Left colon (tissue), 2 donors: ENCODE data around the gene NAV1. TPM values are rescaled to one million over a fixed set of nuclear protein-coding genes. Genes with fewer than 3 reads are reported as not detected.
A peak's percentile ranks its signal among the peaks of the same experiment; 100 is the strongest.
"Not testable (repeated sequence)": the region's sequence is repeated elsewhere in the genome, so short reads cannot be mapped to it uniquely, and the experiment has no call there.

Experiments used
- ATAC-seq: fragments of 200-7000 bp; cut with Tn5 transposase; one replicate; pipeline ENCODE4 v1.9.1; 2020; ENCODE audit warnings: mild to moderate bottlenecking, moderate library complexity
- DNase-seq, 2 donors: peaks; one replicate each; pipeline ENCODE4 v3.0.0-alpha.2; 2020
- intact Hi-C, 2 donors: fragments of 100-400 bp; cut with DNase I in 1 of 2; cut with micrococcal nuclease in 1 of 2; formaldehyde crosslinking; loops; one replicate each; pipeline versions ENCODE4 v1.11.2 to v1.14.0; 2022; cut with DNase I, micrococcal nuclease
- total RNA-seq, 2 donors: library from RNA; stranded (reverse); fragmentation: NEBNext Ultra II Directional; extraction: Animal tissue kit (Norgen Biotek cat#: 25700); gene quantifications; one replicate each; pipeline ENCODE4 v1.2.1, GENCODE V29; 2021
- donor health status: DM: no; HTN: no; CAD: no.
- donor health status: DM: yes; HTN: yes; CAD: no.

Gene NAV1
- total RNA-seq, 2 donors from 2014 or later = 13.6 to 25.1 TPM

- no peak for DNase-seq
- no peak for ATAC-seq
- intact Hi-C loops = loop anchor here in 1 of 2 donors (10.0 kb wide), 1 partner anchor 70 kb away; no protein-coding TSS in a partner anchor
Observed at GRCh38 chr1:201515062-201515750, 23.7 kb upstream of the NAV1 start.

DNA sequence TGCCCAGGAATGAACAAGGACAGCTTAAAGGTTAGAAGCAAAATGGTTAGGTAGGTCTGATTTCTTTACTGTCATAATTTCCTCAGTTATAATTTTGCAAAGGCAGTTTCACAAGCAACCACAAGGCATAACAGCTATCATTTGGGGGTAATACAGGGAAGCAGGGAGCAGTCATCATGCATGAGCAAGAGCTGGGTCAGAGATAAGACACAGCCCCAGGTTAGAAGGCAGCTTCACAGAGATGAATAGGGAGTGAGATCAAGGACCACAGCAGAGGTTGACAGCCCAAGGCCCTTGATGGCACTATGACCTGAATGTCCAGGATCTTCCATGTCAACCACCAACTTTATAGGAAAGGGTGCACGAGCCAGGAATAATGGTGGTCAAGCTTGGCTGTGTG lies 23.0 kb upstream of the NAV1 start:
- intact Hi-C loops = loop anchor here in 1 of 2 donors (10.0 kb wide), 1 partner anchor 71 kb away; no protein-coding TSS in a partner anchor
- ATAC-seq (no peak), DNase-seq (no peak)

GRCh38 chr1:201516511-201517127 lies 22.3 kb upstream of the NAV1 start:
- ATAC-seq (no peak), DNase-seq (no peak)
- intact Hi-C loops = loop anchor here in 1 of 2 donors (10.0 kb wide), 1 partner anchor 72 kb away; no protein-coding TSS in a partner anchor

- intact Hi-C loops = loop anchor here in 1 of 2 donors (10.0 kb wide), 1 partner anchor 73 kb away; no protein-coding TSS in a partner anchor
- ATAC-seq (peak; percentile 68), DNase-seq (peak; percentile 47 to 52)
Observed at GRCh38 chr1:201517631-201518030, 21.3 kb upstream of the NAV1 start.

DNA sequence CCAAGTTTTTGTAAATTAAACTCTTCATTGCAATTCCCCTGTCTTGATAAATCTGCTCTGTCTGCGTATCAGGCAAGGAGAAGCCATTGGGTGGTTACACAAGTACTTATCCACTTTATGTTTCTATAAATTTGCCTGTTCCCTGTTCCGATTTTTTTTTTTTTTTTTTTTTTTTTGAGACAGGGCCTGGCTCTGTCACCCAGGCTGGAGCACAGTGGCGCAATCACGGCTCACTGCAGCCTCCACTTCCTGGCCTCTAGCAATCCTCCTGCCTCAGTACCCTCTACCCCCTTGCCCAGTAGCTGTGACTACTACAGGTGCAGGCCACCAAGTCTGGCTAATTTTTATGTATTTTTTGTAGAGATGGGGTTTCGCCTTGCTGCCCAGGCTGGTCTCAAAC lies 20.9 kb upstream of the NAV1 start:
- DNase-seq (no peak), ATAC-seq (no peak)
- intact Hi-C loops = loop anchor here in 1 of 2 donors (10.0 kb wide), 1 partner anchor 73 kb away; no protein-coding TSS in a partner anchor

- ATAC-seq, intact Hi-C loops, DNase-seq: not testable (repeated sequence)
Observed at GRCh38 chr1:201520046-201520575, 18.8 kb upstream of the NAV1 start.

- intact Hi-C loops = no loop called here
- DNase-seq (no peak), ATAC-seq (no peak)
Observed at GRCh38 chr1:201525193-201525778, 13.6 kb upstream of the NAV1 start.

DNA sequence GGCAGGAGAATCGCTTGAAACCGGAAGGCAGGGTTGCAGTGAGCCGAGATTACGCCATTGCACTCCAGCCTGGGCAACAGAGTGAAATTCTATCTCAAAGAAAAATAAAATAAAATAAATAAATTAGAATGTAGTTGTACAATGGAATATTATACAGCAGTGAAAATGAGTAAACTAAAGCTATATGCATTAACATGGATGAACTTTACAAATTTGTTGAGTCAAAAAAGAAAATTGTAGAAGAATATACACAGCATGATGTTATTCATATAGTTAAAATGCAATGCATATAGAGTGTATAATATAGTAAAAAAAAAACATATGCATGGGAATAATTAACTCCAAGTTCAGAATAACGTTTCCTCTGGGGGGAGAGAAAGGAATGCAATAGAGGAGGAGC lies 11.0 kb upstream of the NAV1 start:
- intact Hi-C loops = no loop called here

DNA sequence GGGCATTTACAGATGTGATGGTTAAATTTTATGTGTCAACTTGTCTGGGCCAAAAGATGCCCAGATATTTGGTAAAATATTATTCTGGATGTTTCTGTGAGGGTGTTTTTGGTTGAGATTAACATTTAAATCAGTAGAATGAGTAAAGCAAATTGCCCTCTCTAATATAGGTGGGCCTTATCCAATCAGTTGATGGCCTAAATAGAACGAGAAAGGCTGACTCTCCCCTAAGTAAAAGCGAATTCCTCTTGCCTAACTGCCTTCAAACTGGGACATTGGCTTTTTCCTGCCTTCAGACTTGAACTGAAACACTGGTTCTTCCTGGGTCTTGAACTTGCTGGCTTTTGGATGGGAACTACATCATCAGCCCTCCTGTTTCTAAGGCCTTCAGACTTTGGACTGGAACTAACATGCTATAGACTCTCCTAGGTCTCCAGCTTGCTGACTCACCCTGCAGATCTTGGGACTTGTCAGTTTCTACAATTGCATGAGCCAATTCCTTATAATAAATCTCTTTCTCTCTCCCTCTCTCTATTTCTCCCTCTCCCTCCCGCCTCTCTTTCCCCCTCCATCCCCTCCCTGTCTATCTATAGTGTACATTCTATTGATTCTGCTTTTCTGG lies 10.2 kb upstream of the NAV1 start:
- ATAC-seq (peak; percentile 93), DNase-seq (no peak)
- intact Hi-C loops = no loop called here

More for the DNA sequence above, 11.0 kb upstream of the NAV1 start:
- ATAC-seq = no peak
- DNase-seq = no peak

GRCh38 chr1:201530741-201531531 lies 8.0 kb upstream of the NAV1 start:
- peak; percentile 62 to 80 for DNase-seq
- intact Hi-C loops = no loop called here
- peak; percentile 67 for ATAC-seq

DNA sequence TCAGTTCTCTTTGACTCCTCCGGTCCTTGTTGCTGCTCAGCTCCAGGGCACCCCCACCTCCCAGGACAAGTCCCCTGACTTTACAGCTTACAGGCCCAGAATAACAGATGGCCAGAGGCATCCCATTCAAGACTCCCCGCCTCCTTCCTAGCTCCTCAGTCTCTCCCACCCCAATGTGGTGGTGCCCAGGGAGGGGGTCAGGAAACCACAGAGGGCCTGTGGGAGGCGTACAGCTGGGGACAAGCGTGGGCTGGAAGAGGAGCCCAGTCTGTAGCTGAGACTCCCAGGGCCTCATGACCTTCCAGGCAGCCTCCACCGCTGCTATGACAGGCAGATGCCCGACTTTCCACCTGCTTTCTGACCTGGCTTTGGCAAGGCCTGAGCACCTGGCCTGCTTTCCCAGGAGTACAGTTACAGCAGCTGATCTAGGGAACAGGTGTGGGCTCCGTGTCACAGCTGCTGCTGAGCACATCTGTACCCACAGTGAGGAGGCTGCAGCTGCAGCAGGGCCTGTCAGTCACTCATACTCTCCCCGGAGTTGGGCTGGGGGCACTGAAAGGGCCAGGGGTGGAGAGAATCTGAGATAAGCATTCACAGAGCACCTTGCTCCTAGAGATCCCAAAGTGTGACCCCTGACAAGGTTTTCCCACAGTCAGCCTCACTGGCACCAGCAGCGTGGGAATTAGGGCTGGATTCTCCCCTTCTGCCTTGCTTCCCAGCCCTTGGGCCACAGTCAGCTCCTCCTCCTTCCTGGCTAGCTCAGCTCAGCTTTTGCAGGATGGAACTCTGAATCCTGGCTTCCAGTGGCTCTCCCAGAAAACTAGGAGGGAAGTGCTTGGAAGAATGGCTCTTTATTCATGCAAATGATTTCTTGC lies 7.1 kb upstream of the NAV1 start:
- ATAC-seq (no peak), DNase-seq (no peak)
- intact Hi-C loops = no loop called here

DNA sequence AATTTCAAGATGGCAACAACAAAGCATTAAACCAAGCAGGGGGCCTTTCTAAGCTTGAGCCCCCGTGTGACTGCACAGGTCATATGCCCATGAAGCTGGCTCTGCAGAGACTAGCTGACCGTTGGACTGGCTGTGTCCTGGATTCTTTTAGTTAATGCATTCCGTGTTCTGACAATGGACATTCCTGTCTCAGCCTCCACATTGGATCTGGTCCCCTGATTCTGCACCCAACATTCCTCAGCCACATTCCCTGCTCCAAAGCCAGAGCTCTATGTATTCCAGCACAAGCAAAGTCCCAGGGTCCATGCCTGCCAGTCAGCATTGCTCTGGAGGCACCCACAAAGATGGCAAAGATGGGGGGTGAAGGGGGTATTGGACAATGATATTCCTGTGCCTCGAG lies 5.1 kb upstream of the NAV1 start:
- DNase-seq (no peak), ATAC-seq (no peak)
- intact Hi-C loops = no loop called here

DNA sequence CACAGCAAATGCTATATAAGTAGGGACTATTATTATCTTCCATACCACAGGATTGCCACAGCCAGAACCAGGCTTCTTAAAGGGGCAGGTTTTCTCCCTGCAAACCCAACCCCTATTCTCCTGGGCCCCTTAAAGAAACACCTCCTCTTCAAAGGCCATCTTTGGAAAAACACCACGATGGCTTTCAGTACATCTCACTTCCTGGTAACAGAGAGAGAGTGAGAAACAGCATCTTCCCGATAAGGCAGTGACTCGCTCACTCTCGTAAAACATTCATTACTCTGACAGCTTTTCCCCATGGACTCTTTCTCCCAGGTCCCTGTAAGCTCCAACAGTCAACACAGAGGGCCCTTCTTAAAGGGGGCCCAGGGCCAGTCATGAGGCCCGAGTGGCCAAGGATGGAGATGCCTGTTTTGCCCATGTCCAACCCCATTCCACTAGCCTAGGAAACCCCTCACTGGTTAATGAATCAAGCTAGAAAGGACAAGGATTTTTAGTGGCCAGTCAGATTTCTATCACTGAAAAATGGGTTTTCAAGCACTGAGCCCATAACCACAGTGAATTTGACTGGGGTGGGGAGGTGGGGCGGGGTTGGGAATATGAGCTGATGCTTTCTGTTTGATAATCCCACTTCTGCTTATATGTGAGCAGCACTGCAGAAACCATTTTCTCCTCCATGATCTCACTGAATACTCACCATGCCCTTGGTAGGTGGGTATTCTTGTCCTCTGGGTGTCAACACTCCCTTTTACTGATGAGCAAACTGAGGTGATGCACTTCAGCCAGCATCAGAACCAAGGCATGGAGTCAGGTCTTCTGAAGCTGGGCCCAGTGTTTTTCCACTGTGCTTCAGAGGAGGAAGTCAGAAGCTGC lies 3.6 kb upstream of the NAV1 start:
- DNase-seq (no peak), ATAC-seq (peak; percentile 34)
- intact Hi-C loops = no loop called here

DNA sequence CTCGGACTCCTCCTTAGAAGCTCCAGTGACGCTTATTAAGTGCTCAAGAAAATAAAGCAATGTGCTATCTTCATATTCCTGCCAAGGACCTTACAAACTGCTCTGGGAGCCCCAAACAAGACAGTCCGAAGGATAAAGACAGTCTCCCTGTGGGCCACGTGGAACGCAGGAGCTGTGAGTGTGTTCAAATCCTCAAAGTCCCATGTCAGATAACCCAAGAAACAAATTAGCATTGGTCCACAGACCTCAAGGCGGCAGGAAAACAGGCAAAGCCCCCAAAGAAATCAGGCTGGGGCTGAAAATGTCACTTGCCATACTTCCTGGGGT lies 3.0 kb upstream of the NAV1 start:
- intact Hi-C loops = no loop called here
- ATAC-seq = no peak
- DNase-seq = no peak

- no peak for ATAC-seq
Observed at GRCh38 chr1:201536558-201536957, 2.4 kb upstream of the NAV1 start.

DNA sequence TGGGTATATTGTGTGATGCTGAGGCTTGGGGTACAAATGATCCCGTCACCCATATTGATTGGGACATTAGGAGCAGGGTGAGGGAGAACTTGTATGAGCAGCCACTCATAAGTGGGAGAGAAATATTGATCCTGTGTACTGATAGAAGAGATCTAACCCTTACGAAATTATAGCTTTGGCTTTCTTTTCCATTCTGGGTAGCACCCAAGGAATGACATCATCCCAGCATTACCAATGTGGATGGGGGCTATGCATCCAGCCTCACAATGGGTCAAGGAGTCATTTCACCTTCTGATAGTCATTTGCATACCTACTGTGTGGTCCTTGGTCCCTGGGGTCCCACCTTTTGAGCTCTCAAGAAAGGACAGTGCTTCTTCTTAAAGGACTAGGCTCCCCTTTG lies 1.9 kb upstream of the NAV1 start:
- no peak for ATAC-seq
- intact Hi-C loops = no loop called here

More at GRCh38 chr1:201536558-201536957, 2.4 kb upstream of the NAV1 start:
- intact Hi-C loops = no loop called here
- DNase-seq = no peak

GRCh38 chr1:201537467-201537866 lies 1.5 kb upstream of the NAV1 start:
- DNase-seq (no peak), ATAC-seq (no peak)
- intact Hi-C loops = no loop called here

More for the DNA sequence above, 1.9 kb upstream of the NAV1 start:
- no peak for DNase-seq
